Gastroesophageal sphincter (tissue), 3 donors: ENCODE measurements around the gene ZNF385B.

Source experiments
- CTCF ChIP-seq, 4 experiments: fragments of 200-600 bp in 2 of 4; fragments of 450-650 bp in 2 of 4; sonication (generic) in 1 of 4; IDR thresholded peaks; one replicate each; pipeline ENCODE4 v1.5.1; 2017 to 2019; ENCODE audit warnings: antibody characterized with exemption in 4 of 4, mild to moderate bottlenecking in 2 of 4, moderate library complexity in 2 of 4
- POLR2A ChIP-seq, 2 donors: fragments of 450-650 bp; IDR thresholded peaks; one replicate each; pipeline ENCODE4 v1.6.1; 2017; ENCODE audit warnings: antibody characterized with exemption in 2 of 2, mild to moderate bottlenecking in 2 of 2, moderate library complexity in 1 of 2
- POLR2AphosphoS5 ChIP-seq: sonication (generic); formaldehyde crosslinking; IDR thresholded peaks from one replicate; pipeline ENCODE4 v1.6.1; 2017; ENCODE audit warnings: antibody characterized with exemption

GRCh38 chr2:179840840-179841239, 20.6 kb downstream of the ZNF385B start:
- TF ChIP-seq CTCF (IDR thresholded peaks at IDR 0.05) (no peak), POLR2AphosphoS5 (no peak), POLR2A (IDR thresholded peaks at IDR 0.05) (no peak)
